K562 (cell line): Measurements from ENCODE around the gene KLHL22. TPM values are rescaled to one million over a fixed set of nuclear protein-coding genes. Genes with fewer than 3 reads are reported as not detected.

Experiments used
- CHD1 ChIP-seq: fragments of 200-600 bp; sonication (generic); IDR thresholded peaks from one replicate; pipeline ENCODE4 v1.6.1; 2012; ENCODE audit warnings: mild to moderate bottlenecking, moderate library complexity, low read length, inconsistent platforms
- MYNN ChIP-seq, 2 experiments: sonication (generic); formaldehyde crosslinking in 1 of 2; IDR thresholded peaks; 2 replicates each; pipeline versions ENCODE4 v1.5.0 to v1.6.1; 2016 to 2020; ENCODE audit warnings: antibody characterized with exemption in 1 of 2, missing genetic modification reagents in 1 of 2
- PBX2 ChIP-seq, 2 experiments: IDR thresholded peaks in 1 of 2; conservative IDR thresholded peaks in 1 of 2; 2 replicates each; pipeline ENCODE4 v1.6.1; 2016; ENCODE audit warnings: low read depth in 2 of 2, mild to moderate bottlenecking in 1 of 2, missing compliant biosample characterization in 1 of 2, missing genetic modification characterization in 1 of 2, moderate library complexity in 1 of 2
- TCFL5 ChIP-seq: fragments of 250-450 bp; sonication (Bioruptor Pico); conservative IDR thresholded peaks from 2 replicates; pipeline ENCODE4 v1.6.1; 2021; ENCODE audit warnings: mild to moderate bottlenecking, moderate library complexity, matching md5 sums
- ZBTB33 ChIP-seq: sonication (generic); formaldehyde crosslinking; IDR thresholded peaks from 2 replicates; pipeline ENCODE4 v1.8.1; 2023; ENCODE audit warnings: mild to moderate bottlenecking, missing genetic modification reagents
- polyA plus RNA-seq, 8 experiments: library from polyadenylated mRNA; depleted of rRNA in 4 of 8; stranded (reverse) in 5 of 8; unstranded in 3 of 8; fragments of >200 nt; fragmentation: Nextera tagmentation in 2 of 8; fragmentation: Illumina TruSeq in 1 of 8; extraction: Ambion mirVana in 2 of 8; extraction: Trizol in 1 of 8; gene quantifications; 2 replicates each; pipeline versions ENCODE4 v1.2.1 to v1.2.3, GENCODE V29; 2011 to 2014; ENCODE audit warnings: inconsistent platforms in 1 of 8, missing spikeins in 1 of 8
- total RNA-seq, 7 experiments: library from RNA; depleted of rRNA in 6 of 7; stranded (reverse); fragments of >200 nt in 6 of 7; fragmentation: Illumina TruSeq in 2 of 7; extraction: Trizol in 2 of 7; gene quantifications; 2 replicates each; pipeline versions ENCODE4 v1.2.1 to v1.2.3, GENCODE V29; 2011 to 2021; ENCODE audit warnings: low replicate concordance in 1 of 7
- TF ChIP-seq, protein P1 (sequence below): sonication (generic); formaldehyde crosslinking; IDR thresholded peaks from 2 replicates; pipeline ENCODE4 v1.8.0; 2022; ENCODE audit warnings: mild to moderate bottlenecking, missing genetic modification reagents

Gene KLHL22
- total and polyA plus RNA-seq, 9 of the 15 experiments (the other 6 are each of a cell fraction or from before 2014, with no cell fraction given), result 1.3 to 25.6 (median 15.2) TPM

GRCh38 chr22:20458530-20459151, 37.0 kb downstream of the KLHL22 start (continued):
- TF ChIP-seq MYNN (IDR thresholded peaks at IDR 0.05), result no peak
- no peak for TF ChIP-seq MYNN (CRISPR knock-in tag; IDR thresholded peaks at IDR 0.05)
- TF ChIP-seq TCFL5 (CRISPR knock-in tag), result no peak
- TF ChIP-seq CHD1, result no peak
- TF ChIP-seq, protein P1, sequence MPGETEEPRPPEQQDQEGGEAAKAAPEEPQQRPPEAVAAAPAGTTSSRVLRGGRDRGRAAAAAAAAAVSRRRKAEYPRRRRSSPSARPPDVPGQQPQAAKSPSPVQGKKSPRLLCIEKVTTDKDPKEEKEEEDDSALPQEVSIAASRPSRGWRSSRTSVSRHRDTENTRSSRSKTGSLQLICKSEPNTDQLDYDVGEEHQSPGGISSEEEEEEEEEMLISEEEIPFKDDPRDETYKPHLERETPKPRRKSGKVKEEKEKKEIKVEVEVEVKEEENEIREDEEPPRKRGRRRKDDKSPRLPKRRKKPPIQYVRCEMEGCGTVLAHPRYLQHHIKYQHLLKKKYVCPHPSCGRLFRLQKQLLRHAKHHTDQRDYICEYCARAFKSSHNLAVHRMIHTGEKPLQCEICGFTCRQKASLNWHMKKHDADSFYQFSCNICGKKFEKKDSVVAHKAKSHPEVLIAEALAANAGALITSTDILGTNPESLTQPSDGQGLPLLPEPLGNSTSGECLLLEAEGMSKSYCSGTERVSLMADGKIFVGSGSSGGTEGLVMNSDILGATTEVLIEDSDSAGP (CRISPR knock-in tag), result no peak
- TF ChIP-seq PBX2 (CRISPR knock-in tag; IDR thresholded peaks at IDR 0.05; ENCODE audit: low read depth), result 0 out of 2 replicates have a peak, but pooled peaks have one; percentile 3
- no peak for TF ChIP-seq PBX2 (tag; conservative IDR thresholded peaks at IDR 0.05; ENCODE audit: low read depth)
- no peak for TF ChIP-seq ZBTB33 (CRISPR knock-in tag)
- TF ChIP-seq, all 486 proteins: peak for 10
